ENCODE measurements around the gene L1TD1. TPM values are rescaled to one million over a fixed set of nuclear protein-coding genes. Genes with fewer than 3 reads are reported as not detected.
"Not testable (repeated sequence)": the region's sequence is repeated elsewhere in the genome, so short reads cannot be mapped to it uniquely, and the experiment has no call there.

Gene L1TD1
- total RNA-seq, 2 donors from 2014 or later, result 4.1 to 6.9 TPM

- no peak for ATAC-seq
- intact Hi-C loops (cut with DNase I, micrococcal nuclease), result no loop called here
- DNase-seq, result no peak
Observed at GRCh38 chr1:62196086-62196690, 1.5 kb downstream of the L1TD1 start.

- intact Hi-C loops (cut with DNase I, micrococcal nuclease), result no loop called here
- DNase-seq (no peak), ATAC-seq (no peak)
Observed at GRCh38 chr1:62198069-62198780, 3.6 kb downstream of the L1TD1 start.

GRCh38 chr1:62198781-62199125 lies 4.1 kb downstream of the L1TD1 start:
- no peak for DNase-seq
- intact Hi-C loops (cut with DNase I, micrococcal nuclease), result no loop called here
- ATAC-seq, result no peak

GRCh38 chr1:62207187-62207586 lies 12.5 kb downstream of the L1TD1 start:
- DNase-seq (no peak), ATAC-seq (no peak)
- intact Hi-C loops (cut with DNase I, micrococcal nuclease), result no loop called here

- no peak for ATAC-seq
- intact Hi-C loops (cut with DNase I, micrococcal nuclease), result no loop called here
- DNase-seq, result no peak
Observed at GRCh38 chr1:62208087-62208486, 13.4 kb downstream of the L1TD1 start.

GRCh38 chr1:62208970-62209369 lies 14.3 kb downstream of the L1TD1 start:
- intact Hi-C loops (cut with DNase I, micrococcal nuclease), result no loop called here
- ATAC-seq (no peak), DNase-seq (no peak)

GRCh38 chr1:62209931-62210595 lies 15.4 kb downstream of the L1TD1 start:
- ATAC-seq, result peak; percentile 81
- intact Hi-C loops (cut with DNase I, micrococcal nuclease), result no loop called here
- DNase-seq, result no peak

GRCh38 chr1:62210960-62211359 lies 16.3 kb downstream of the L1TD1 start:
- intact Hi-C loops (cut with DNase I, micrococcal nuclease), result no loop called here
- ATAC-seq, result no peak
- DNase-seq, result no peak

- intact Hi-C loops (cut with DNase I, micrococcal nuclease), result no loop called here
- ATAC-seq (no peak), DNase-seq (no peak)
Observed at GRCh38 chr1:62212411-62212810, 17.8 kb downstream of the L1TD1 start.

- no peak for ATAC-seq
- DNase-seq, result no peak
- intact Hi-C loops (cut with DNase I, micrococcal nuclease), result no loop called here
Observed at GRCh38 chr1:62213075-62213914, 18.6 kb downstream of the L1TD1 start.

GRCh38 chr1:62218604-62219003 lies 24.0 kb downstream of the L1TD1 start:
- ATAC-seq (no peak), DNase-seq (no peak)
- intact Hi-C loops (cut with DNase I, micrococcal nuclease), result no loop called here

- intact Hi-C loops (cut with DNase I, micrococcal nuclease); ATAC-seq; DNase-seq: not testable (repeated sequence)
Observed at GRCh38 chr1:62220456-62220855, 25.8 kb downstream of the L1TD1 start.

- ATAC-seq (no peak), DNase-seq (no peak)
- intact Hi-C loops (cut with DNase I, micrococcal nuclease), result no loop called here
Observed at GRCh38 chr1:62221171-62221570, 26.5 kb downstream of the L1TD1 start.

- ATAC-seq, result no peak
- no peak for DNase-seq
- intact Hi-C loops (cut with DNase I, micrococcal nuclease), result no loop called here
Observed at GRCh38 chr1:62222321-62222720, 27.7 kb downstream of the L1TD1 start.

- ATAC-seq, result no peak
- intact Hi-C loops (cut with DNase I, micrococcal nuclease), result no loop called here
Observed at GRCh38 chr1:62224182-62224581, 29.5 kb downstream of the L1TD1 start.

GRCh38 chr1:62227496-62227895 lies 32.8 kb downstream of the L1TD1 start:
- ATAC-seq, result no peak
- DNase-seq, result no peak
- intact Hi-C loops (cut with DNase I, micrococcal nuclease), result no loop called here

More at GRCh38 chr1:62224182-62224581, 29.5 kb downstream of the L1TD1 start:
- no peak for DNase-seq

GRCh38 chr1:62228136-62228882 lies 33.7 kb downstream of the L1TD1 start:
- intact Hi-C loops (cut with DNase I, micrococcal nuclease), result no loop called here
- DNase-seq (no peak), ATAC-seq (no peak)

- no peak for ATAC-seq
- DNase-seq, result no peak
Observed at GRCh38 chr1:62228883-62229187, 34.2 kb downstream of the L1TD1 start.

GRCh38 chr1:62229468-62229867 lies 34.8 kb downstream of the L1TD1 start:
- DNase-seq (no peak), ATAC-seq (no peak)
- intact Hi-C loops (cut with DNase I, micrococcal nuclease), result no loop called here

More at GRCh38 chr1:62228883-62229187, 34.2 kb downstream of the L1TD1 start:
- intact Hi-C loops (cut with DNase I, micrococcal nuclease), result no loop called here

Data from left colon (tissue), 2 donors.